RCC 7860 (cell line): ENCODE data around the gene ADRA2B.

Experiments used
- DNase-seq: peaks from one replicate; pipeline ENCODE4 v3.0.0-alpha.2; 2015; ENCODE audit warnings: low spot score
- FAIRE-seq: peaks from 2 replicates; lab custom pipeline; 2012; peaks lifted over from hg19 to GRCh38; lab: Jason Lieb, UNC

Gene ADRA2B

DNA sequence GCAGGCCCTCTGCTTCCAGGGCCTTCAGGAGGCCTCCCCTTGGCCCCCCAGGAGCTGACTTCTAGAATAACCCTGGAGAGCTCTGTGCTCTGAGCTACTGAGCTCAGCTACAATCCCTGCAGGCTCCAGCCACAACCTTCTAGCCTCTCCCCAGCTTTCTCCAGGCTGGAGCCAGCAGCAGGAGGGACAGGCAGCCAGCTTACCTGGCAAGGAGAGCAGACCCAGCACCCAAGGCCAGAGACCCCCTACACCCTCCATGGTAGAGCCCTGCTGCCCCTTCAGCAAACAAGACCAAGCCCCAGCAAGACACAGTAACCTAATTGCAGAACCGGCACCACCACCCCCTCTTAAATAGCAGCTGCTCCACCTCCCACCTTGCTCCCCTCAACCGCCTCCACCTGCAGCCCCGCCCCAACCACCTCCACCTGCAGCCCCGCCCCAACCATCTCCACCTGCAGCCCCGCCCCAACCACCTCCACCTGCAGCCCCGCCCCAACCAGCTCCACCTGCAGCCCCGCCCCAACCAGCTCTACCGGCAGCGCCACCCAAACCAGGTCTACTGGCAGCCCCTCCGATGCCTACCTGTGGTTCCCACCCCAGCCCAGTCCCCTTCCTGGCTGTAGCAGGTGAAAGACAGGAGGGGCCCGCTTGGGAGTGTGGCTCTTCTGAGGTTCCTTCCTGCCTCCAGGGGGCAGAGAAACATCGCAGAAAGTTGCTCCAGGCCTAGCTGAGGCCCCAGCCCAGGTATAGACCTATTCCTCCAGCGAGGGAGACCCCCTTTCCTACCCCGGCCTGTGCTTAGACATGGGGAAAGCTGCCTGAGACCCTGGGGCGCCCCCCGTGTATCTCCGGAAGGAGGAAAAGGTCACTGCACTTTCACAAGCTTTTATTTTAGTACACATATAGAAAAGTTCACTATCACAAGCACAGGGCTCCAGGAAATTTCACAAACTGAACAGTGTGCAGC, 22.1 kb upstream of the ADRA2B start, which contains the start of gene ASTL:
Gene ASTL, minus strand, starts transcription at position 324 of the 967 bp plus-strand sequence. Its CDS starts 66 bp downstream, at position 258.
- no peak for FAIRE-seq

DNA sequence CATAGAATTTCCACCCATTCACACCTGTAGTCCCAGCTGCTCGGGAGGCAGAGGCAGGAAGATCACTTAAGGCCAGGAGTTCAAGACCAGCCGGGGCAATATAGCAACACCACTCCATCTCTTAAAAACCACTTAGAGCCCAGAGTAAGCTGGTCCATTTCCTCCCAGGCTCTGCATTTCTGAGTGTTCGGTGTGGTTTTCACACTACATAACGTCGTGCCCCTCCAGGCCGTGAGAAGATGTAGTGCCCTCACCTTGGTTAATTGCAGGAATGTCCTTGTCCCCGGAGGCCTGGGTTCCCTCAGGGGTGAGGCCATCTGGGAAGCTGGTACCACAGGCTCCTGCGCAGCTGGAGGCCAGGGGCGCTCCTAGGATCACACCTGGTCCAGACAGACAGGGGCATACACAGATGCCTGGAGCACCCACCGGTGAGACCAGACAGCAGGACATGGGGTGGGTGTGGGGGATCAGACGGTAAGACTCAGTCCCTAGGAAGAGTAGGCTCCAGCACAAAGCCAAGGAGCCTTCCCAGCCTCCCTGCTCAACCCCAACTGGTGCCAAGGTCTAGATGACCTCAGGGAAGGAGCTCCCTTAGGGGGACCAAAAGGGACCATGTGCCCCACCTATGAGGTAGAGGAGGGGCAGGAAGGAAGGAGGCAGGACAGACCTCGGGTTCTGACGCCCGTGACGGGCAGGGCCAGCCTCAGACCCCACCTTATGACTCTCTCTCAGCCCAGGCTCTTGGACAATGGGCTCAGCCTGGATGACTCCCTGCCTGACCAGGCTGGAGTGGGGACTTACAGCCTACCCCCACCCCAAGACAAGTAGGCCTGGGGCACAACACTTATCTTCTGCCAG, 21.2 kb upstream of the ADRA2B start:
- FAIRE-seq (no peak), DNase-seq (no peak)

More for the DNA sequence above, 22.1 kb upstream of the ADRA2B start, which contains the start of gene ASTL:
- DNase-seq: peak; percentile 8

DNA sequence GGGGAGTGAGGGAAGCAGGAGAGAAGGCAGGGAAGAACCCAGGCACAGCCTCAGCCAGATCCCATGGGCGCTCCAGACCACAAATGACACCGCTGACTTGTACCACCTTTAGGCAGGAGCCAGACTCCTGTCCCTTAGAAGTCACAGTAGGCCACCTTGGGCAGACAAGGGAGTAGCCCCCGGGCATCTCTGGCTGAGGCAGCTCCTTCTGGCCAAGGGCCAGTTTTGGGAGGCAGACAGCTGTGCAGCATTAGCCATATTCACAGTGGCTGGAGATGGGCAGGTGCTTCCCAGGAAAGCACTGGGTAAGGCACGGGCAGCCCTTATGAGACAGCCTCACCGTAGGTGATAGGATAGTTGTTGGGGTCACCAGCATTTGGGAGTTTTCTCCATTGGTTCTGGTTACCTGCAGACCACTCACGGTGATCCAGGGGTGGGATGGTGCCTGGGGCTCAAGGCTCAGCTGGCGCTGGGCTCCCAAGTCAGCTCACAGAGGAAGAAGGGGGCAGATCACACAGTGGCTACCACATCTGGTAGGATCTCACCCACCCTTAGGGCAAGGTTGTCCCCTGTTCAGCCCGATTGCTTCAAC, 19.9 kb upstream of the ADRA2B start:
- FAIRE-seq (no peak), DNase-seq (no peak)

DNA sequence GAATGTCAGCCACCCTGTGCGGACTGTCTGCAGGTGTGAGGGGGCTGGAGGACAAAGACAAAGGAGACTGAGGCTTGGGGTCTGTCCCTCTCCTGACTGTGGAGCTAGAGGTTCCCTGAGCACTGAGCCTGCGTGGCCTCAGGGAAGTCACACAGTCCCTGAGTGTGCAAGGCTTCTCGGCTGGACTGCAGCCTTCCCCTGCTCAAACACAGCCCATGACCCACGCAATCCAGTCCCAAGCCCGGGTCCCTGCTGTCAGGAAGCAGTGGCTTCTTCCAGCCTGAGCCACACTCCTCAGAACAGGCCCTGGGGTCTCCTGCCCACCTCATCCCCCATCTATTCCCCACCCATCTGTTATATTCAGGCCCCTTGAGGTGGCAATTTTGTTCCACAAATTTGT, 19.2 kb upstream of the ADRA2B start:
- no peak for FAIRE-seq
- DNase-seq: no peak

DNA sequence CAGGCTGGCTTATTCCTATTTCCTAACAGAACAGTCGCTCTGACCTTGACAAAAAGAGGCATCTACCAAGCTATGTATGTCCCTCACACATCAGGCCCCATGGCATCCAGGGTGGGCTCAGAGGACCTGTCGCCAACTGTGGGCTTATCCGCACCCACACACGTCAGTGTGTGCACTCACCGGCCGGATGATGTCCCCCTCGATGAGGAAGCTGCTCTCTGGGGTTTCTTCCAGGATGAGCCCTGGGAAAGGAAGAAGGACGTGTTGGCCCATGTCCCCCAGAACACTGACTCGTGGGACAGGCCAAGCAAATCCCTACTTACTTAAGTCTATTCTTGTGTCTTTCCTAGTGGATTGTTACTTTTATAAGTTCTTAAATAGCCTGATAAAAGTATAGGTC, 18.8 kb upstream of the ADRA2B start:
- DNase-seq (no peak), FAIRE-seq (no peak)

DNA sequence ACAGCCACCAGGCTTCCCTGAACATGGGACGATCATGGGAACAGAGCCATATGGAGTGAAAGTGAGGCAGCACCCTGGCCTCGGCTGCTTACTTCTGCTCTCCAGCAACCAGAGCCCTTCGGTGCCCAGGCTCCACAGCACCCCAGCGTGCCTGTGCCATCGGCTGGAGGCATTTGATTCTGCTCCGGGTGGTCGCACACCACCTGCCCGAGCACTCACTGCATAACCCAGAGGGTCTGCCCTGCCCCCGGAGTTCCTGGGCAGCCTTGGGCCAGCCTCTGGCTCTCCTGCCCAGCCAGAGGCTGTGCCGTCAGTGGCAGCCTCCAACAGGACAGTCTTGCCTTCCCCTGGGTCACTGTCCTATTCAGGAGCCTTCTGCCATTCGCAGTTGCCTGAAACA, 18.1 kb upstream of the ADRA2B start:
- FAIRE-seq (no peak), DNase-seq (no peak)

DNA sequence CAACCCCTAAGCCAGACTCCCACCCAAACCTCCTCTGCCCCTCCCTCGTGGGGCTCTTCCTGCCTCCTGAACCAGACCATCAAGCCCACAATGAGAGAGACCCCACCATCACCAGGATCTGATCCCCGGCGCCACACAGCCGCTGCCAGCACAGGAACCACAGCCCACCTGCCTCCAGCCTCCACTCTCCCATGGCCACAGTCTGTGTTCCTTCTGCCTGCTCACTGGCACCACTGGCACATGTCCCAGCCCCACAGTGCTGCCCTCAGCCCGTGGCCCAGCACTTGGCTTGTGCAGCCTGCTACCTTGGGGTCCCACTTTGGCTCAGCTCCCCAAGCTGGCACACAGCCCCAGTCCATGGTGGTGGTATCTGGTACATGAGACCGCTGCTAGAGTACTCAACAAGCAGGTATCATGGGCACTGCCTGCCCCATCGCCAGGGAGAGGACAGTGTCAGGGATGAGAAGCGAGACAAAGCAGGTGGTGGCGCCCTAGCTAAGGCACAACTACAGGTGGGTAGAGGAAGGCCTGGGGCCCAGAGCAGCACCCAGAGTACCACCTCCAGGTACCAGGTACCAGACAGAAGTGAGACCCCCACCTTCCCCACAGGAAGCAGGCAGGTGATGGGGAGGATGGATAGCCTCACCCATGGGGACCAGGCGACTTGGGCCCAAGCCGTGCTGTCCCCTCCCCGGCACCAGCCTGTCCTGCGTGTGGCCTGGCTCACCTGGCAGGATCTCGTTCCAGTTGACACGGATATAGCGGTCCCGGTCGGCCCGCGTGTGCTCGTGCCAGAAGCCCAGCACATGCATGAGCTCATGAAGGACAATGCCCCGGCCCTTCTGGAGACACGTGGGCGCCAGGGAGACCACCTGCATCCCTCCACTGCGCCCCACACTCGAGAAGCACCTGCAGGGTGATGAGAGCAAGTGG, 15.7 kb upstream of the ADRA2B start:
- no peak for FAIRE-seq
- DNase-seq: no peak

DNA sequence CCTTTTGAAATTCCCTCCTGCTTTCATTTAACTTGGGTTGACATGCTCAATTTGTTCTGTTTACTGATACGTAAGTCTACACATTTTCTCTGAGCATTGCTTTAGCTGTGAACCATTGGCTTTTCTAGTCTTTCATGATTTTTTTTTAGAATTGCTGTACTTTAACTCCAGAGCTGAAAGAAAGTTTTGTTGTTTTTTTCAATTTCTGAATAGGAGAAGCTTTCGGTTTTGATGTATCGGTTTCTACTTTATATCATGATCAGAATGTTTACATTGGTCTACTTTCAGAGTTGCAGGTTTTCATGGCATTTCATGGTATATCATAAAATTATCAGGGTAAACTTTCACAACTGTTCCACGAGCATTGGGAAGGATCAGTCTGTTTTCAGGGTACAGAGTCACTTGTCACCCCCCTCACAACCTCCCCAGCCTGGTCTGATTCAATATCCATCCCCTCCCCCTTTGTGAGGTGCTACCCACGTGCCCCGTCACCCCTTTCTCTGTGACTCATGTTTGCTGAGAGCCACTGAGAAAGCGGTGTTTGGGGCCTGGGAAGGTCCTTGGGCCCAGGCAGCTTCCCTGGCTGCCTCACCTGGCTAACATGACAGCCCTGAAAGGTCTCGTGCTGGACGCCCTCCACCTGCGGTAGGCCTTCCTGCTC, 14.9 kb upstream of the ADRA2B start:
- FAIRE-seq (no peak), DNase-seq (no peak)

DNA sequence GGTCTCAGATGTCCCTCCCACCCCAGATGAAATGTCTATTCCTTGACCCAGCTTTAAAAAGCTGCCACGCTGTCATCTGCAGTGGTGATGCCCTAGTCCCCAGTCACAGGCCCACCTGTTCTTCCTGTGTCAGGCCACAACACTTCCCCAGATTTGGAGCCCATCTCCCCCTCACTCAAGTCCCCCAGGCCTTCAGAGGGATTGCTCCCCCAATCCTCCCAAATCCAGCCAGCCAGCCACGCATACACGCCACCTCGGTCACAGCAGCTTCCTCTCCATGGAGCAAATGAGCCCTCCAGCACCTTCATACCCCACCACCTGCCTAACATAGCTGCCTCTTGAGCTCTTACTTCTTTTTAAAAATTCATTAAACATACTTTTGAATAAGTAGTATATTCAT, 14.1 kb upstream of the ADRA2B start:
- DNase-seq (no peak), FAIRE-seq (no peak)

DNA sequence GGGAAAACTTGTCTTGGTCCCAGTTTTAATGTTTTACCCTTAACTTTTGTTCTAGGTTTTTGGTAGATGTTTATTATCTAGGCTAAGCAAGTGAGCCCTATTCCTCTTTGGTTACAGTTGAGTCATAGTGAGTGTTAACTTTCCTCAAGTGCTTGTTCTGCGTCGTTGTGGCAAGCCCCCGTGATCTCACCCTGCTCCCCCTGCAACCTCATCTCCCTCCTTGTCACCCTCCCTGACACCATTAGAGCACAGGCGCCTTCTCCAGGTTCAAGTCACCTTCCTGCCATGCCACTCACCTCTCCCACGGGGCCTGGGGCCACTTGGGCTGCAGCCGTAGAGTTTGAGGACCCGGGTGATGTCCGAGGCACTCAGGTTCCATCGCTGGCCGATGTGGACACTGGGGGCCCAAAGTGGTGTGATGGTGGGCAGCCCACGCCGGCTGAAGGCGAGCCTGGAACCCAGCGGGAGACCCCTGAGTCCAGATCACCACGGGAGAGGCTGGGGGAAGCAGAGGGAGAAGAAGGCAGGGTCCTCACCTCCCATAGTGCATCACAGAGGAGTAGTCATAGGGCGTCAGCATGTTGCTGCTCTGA, 13.3 kb upstream of the ADRA2B start:
- DNase-seq (no peak), FAIRE-seq (no peak)

DNA sequence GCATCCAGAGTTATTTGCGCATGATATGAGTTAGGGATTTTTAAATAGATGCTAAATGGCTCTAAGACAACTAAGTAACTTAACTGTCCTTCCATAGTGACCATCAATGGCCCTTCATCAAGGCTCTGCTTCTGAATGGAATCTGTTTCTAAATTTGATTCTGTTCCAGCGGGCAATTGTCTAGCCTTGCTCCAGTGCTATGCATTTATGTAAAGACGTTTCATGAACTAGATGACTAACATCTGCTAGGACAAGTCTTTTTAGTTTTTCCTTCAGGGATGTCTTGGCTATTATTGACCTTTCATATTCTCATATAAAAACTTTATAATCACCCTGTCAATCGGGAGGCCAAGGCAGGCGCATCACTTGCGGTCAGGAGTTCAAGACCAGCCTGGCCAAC, 12.1 kb upstream of the ADRA2B start:
- DNase-seq (no peak), FAIRE-seq (no peak)

DNA sequence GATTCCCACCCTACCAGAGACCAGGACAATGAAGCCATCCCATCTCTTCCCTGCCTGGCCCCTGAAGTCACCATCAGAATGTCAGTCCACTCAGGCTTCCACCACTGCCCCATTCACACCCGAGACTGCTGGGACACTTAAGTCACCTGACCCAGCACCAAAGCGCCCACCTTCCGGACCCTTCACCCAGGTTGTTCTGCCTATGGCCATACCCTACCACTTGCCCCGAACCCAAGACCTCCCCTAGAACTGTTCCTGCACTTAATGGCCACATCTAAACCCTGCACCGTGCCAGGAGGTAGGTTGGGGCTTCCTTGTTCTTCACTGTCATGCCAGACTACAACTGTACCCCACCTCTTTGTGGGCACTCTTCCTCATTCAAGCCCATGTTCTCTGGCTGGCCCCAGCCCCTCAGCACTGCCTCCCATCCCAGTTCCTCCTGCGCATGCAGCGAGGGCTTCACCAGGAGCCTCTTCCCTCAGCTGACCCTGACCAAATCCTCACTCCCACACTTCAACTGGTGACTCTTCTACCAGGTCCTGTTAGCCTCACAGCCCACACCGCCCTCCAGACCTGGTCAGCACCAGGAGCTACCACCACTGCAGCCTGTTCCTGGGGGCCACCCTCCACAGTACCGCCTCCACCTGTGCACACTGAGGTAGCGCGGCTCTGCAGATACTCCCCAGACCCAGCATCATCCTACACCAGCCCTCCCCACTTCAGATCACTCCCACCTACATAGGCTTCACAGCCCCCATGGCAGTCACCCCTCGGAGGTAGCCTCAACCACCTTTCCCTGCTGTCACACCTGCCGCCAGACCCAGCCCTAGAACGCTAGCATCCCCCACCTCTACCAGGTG, 8.3 kb upstream of the ADRA2B start:
- no peak for FAIRE-seq
- DNase-seq: no peak

DNA sequence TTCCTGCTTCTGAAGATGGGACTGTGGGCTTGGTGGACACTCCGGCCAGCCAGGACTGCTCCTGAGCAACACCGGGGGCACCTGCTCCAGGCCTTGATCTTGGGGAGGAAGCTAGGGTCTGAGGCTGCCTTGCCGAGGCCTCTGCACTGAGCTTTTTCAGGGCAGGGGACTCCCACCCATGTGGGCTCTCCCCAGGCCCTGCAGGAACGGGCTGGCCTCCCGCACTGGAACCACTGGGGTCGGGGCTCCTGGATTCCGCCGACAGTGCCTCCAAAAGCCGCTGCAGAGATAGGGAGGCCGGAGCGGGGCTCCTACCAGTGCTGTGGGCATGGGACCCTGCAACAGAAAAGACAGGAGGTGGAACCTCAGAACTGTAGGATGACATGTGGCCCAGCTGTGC, 7.6 kb upstream of the ADRA2B start:
- FAIRE-seq: no peak
- no peak for DNase-seq

DNA sequence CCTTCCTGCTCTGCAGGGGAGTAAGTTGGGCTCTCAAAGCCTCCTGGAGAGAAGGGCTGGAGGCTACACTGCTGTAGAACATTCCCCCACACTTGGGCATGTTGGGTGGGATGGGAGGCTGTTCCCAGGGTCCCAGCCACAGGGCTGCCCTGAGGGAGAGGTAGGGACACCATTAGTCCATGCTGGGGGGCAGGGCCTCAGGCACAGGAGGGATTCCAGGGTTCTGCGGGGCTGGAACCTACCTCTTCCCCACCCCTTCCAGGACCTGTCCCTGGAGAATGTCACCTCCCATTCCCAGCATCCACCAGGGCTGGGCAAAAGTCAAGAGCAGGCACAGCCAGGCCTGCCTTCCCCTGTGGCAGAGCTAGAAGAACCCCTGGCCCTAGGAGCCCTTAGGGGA, 6.9 kb upstream of the ADRA2B start:
- FAIRE-seq: no peak
- DNase-seq: no peak

DNA sequence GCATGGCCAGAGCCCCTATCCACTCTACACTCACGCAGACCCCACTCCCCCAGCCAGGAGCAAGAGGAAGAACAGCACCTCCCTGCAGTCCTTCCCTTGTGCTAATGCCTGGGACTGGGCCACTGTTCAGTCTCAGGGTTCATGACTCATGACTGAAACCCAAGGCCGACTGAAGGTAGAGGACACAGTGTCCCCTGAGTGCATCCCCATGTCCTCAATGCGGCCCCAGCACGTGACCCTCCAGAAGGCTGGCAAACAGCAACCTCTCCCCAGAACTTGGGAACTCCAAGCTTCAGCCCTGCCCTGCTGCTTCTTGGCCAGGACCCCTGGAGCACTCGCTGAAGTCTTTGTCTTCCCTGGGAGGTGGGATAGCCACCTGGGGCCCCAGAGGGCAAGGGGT, 6.0 kb upstream of the ADRA2B start:
- DNase-seq: no peak
- no peak for FAIRE-seq

DNA sequence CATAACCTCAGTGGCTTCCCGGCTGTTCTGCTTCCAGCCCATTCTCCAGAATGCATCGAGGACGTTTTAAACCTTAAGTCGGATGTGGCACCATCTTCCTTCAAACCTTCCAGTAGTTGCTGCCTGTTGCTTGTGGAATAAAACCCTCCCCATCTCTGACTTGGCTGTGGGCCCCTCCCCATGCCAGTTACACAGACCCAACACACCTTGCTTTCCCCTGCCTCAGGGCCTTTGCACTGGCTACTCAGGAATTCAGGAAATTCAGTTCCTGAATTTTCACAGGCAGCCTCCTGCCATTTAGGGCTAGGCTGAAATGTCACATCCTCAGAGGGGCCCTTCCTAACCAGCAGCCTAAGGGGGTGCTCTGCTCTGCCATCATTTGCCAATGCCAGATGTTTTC, 5.0 kb upstream of the ADRA2B start:
- DNase-seq: no peak
- FAIRE-seq: no peak

DNA sequence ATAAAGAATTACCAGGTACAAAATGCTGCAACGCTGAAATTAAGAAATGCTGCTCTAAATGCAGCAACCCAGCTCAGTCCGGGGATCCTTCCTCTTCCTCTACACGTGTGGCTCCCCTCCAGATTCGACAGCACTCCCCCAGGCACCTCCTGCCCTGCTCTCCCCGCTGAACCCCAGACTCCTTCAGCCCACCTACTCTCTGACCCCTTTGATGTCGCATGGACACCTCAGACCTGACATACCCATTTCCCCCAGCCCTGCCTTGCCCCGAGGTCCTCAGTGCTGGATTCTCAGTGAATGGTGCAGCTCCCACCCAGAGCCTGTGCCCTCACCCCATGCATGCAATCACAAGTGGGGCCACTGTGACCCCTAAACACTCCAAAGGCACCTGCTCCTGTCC, 4.6 kb upstream of the ADRA2B start:
- FAIRE-seq (no peak), DNase-seq (no peak)

DNA sequence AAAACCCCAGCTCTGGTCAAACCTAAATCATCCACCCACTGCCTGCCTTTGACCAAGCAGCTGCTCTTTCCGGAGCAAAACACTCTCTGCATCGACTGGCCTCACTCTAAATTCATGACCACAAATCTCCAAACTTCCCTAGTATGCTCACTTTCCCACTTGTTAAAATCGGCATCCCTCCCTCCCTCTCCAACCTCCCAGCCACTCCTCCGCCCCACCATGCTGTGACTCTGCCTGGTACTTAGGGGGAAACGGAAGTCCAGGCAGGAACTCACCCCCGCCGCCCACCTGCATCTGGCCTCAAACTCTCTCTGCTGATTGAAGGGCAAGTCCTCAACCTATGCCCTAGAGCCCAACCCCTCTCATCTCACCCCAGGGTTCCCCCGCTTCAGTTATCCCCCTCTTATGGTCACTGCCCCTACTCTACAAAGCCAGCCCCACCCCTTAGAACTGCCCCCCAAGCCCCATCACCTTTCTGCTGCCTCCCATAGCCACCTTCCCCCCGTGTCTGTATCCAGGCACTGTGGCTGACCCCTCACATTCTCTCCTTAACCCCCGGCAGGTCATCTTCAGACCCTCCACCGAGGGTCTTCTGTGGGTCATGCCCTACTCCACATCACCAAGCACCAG, 3.8 kb upstream of the ADRA2B start:
- no peak for FAIRE-seq

More for the DNA sequence above, 3.8 kb upstream of the ADRA2B start:
- DNase-seq: no peak
